Caco-2 (cell line): ENCODE results near the gene C1R. TPM values are rescaled to one million over a fixed set of nuclear protein-coding genes. Genes with fewer than 3 reads are reported as not detected.

Source experiments
- BruUV-seq: library from RNA; stranded (reverse); fragments of 400-500 nt; replicated peaks from 2 replicates; lab custom pipeline; 2021; lab: Mats Ljungman, UMichigan
- CTCF ChIA-PET: fragments of 300-600 bp; sonication (Branson Sonifier 250); formaldehyde crosslinking; loops from one replicate; lab custom pipeline; 2022; ENCODE audit warnings: antibody characterized with exemption; lab: Charles Lee
- POLR2A ChIA-PET: fragments of 300-600 bp; sonication (Branson Sonifier 250); formaldehyde crosslinking; loops from one replicate; lab custom pipeline; 2022; ENCODE audit warnings: antibody characterized with exemption; lab: Charles Lee
- DNase-seq, 2 experiments: peaks; one replicate each; pipeline versions ENCODE4 v3.0.0 to v3.0.0-alpha.2; 2020 to 2022
- H3K27me3 ChIP-seq: replicated peaks from 2 replicates; pipeline ENCODE4 v1.6.0; 2011; ENCODE audit warnings: low read length; ENCODE audit not compliant: control insufficient read depth, insufficient read depth
- H3K36me3 ChIP-seq: 2 replicates; pipeline ENCODE4 v1.5.1; 2011; ENCODE audit warnings: low read length; ENCODE audit not compliant: control insufficient read depth, insufficient read depth
- H3K4me1 ChIP-seq: fragments of 250-450 bp; sonication (Bioruptor Pico); 2 replicates; pipeline ENCODE4 v1.5.1; 2020; ENCODE audit warnings: mild to moderate bottlenecking
- H3K4me3 ChIP-seq: 2 replicates; pipeline ENCODE4 v1.5.1; 2011; ENCODE audit warnings: low read depth, mild to moderate bottlenecking, control low read depth, low read length
- H3K9me3 ChIP-seq: fragments of 250-450 bp; sonication (Bioruptor Pico); 2 replicates; pipeline ENCODE4 v1.5.1; 2020; ENCODE audit warnings: mild to moderate bottlenecking, moderate library complexity
- H3K27ac Mint-ChIP-seq: one replicate; pipeline ENCODE4 v1.8.0; 2022; ENCODE audit warnings: mixed read lengths; ENCODE audit not compliant: unreplicated experiment
- H3K27me3 Mint-ChIP-seq: one replicate; pipeline ENCODE4 v1.8.0; 2022; ENCODE audit warnings: mixed read lengths; ENCODE audit not compliant: insufficient read depth, unreplicated experiment
- H3K36me3 Mint-ChIP-seq: one replicate; pipeline ENCODE4 v1.8.0; 2022; ENCODE audit warnings: mild to moderate bottlenecking, mixed read lengths; ENCODE audit not compliant: insufficient read depth, unreplicated experiment
- H3K4me1 Mint-ChIP-seq: one replicate; pipeline ENCODE4 v1.8.0; 2022; ENCODE audit warnings: low read depth, mixed read lengths; ENCODE audit not compliant: unreplicated experiment
- H3K4me3 Mint-ChIP-seq: one replicate; pipeline ENCODE4 v1.8.0; 2022; ENCODE audit warnings: mild to moderate bottlenecking, moderate library complexity, mixed read lengths; ENCODE audit not compliant: unreplicated experiment
- H3K9me3 Mint-ChIP-seq: one replicate; pipeline ENCODE4 v1.8.0; 2022; ENCODE audit warnings: mixed read lengths; ENCODE audit not compliant: unreplicated experiment
- CTCF ChIP-seq, 2 experiments: fragments of 200-600 bp in 1 of 2; IDR thresholded peaks; 1 replicate in 1 of 2; 2 replicates in 1 of 2; pipeline versions ENCODE4 v1.5.1 to v1.8.0; 2011 to 2022; ENCODE audit warnings: antibody characterized with exemption in 1 of 2, control low read depth in 1 of 2, inconsistent platforms in 1 of 2, low read depth in 1 of 2, low read length in 1 of 2, mild to moderate bottlenecking in 1 of 2, moderate library complexity in 1 of 2; ENCODE audit not compliant: insufficient read depth in 1 of 2, severe bottlenecking in 1 of 2, unreplicated experiment in 1 of 2
- intact Hi-C: fragments of 100-400 bp; cut with micrococcal nuclease; formaldehyde crosslinking; loops from one replicate; pipeline ENCODE4 v1.10.0; 2022; ENCODE audit not compliant: unreplicated experiment
- total RNA-seq: library from RNA; stranded (reverse); gene quantifications from 2 replicates; pipeline ENCODE4 v1.2.3, GENCODE V29; 2022

Gene C1R
- total RNA-seq, 1 experiment from 2014 or later, result 3.9 TPM

GRCh38 chr12:7116196-7116595, 24.0 kb upstream of the C1R start:
- H3K27ac Mint-ChIP-seq, result no peak overlapping the region
- Histone ChIP-seq H3K4me1 (no peaks in the 10 kb centered on the region), H3K4me3 (no peak overlapping the region), H3K36me3 (no peaks in the 10 kb centered on the region; the same call in 1 of the 2 replicates), H3K9me3 (no peaks in the 10 kb centered on the region), H3K27me3 (no peaks in the 10 kb centered on the region)
- H3K4me1 Mint-ChIP-seq, result no peaks in the 10 kb centered on the region
- POLR2A ChIA-PET, result no interaction called here
- intact Hi-C loops, result no loop called here
- peak in 1 of 2 experiments; percentile 8 for DNase-seq
- TF ChIP-seq CTCF (IDR thresholded peaks at IDR 0.05; ENCODE audit: insufficient read depth in 1 of 2, low read depth in 1 of 2, low read length in 1 of 2, severe bottlenecking in 1 of 2, unreplicated experiment in 1 of 2), result no peak
- no peaks in the 10 kb centered on the region for H3K9me3 Mint-ChIP-seq
- no peaks in the 10 kb centered on the region for H3K36me3 Mint-ChIP-seq
- no peak overlapping the region for H3K4me3 Mint-ChIP-seq
- no TSS peak for BruUV-seq
- CTCF ChIA-PET, result no interaction called here
- no peaks in the 10 kb centered on the region for H3K27me3 Mint-ChIP-seq

- TF ChIP-seq CTCF (IDR thresholded peaks at IDR 0.05; ENCODE audit: insufficient read depth in 1 of 2, low read depth in 1 of 2, low read length in 1 of 2, severe bottlenecking in 1 of 2, unreplicated experiment in 1 of 2), result no peak
- no peaks in the 10 kb centered on the region for H3K36me3 Mint-ChIP-seq
- Histone ChIP-seq H3K27me3 (no peaks in the 10 kb centered on the region), H3K4me1 (no peaks in the 10 kb centered on the region), H3K4me3 (no peak overlapping the region), H3K36me3 (peaks cover 1% of the 10 kb centered on the region; the same call in 1 of the 2 replicates), H3K9me3 (no peaks in the 10 kb centered on the region)
- ChIA-PET CTCF (no interaction called here), POLR2A (no interaction called here)
- intact Hi-C loops, result no loop called here
- BruUV-seq, result no TSS peak
- no peaks in the 10 kb centered on the region for H3K27me3 Mint-ChIP-seq
- H3K4me3 Mint-ChIP-seq, result no peak overlapping the region
- DNase-seq, result no peak
- H3K9me3 Mint-ChIP-seq, result no peaks in the 10 kb centered on the region
- H3K27ac Mint-ChIP-seq, result no peak overlapping the region
- no peaks in the 10 kb centered on the region for H3K4me1 Mint-ChIP-seq
Observed at GRCh38 chr12:7114851-7115250, 22.6 kb upstream of the C1R start.

- Histone ChIP-seq H3K4me3 (no peak overlapping the region), H3K27me3 (no peaks in the 10 kb centered on the region), H3K4me1 (no peaks in the 10 kb centered on the region), H3K9me3 (no peaks in the 10 kb centered on the region), H3K36me3 (peaks cover 1% of the 10 kb centered on the region; the same call in 1 of the 2 replicates)
- intact Hi-C loops, result no loop called here
- H3K36me3 Mint-ChIP-seq, result peaks cover 2% of the 10 kb centered on the region
- H3K27me3 Mint-ChIP-seq, result no peaks in the 10 kb centered on the region
- H3K27ac Mint-ChIP-seq, result no peak overlapping the region
- H3K9me3 Mint-ChIP-seq, result no peaks in the 10 kb centered on the region
- TF ChIP-seq CTCF (IDR thresholded peaks at IDR 0.05; ENCODE audit: insufficient read depth in 1 of 2, low read depth in 1 of 2, low read length in 1 of 2, severe bottlenecking in 1 of 2, unreplicated experiment in 1 of 2), result no peak
- H3K4me3 Mint-ChIP-seq, result no peak overlapping the region
- BruUV-seq, result no TSS peak
- DNase-seq, result peak in 1 of 2 experiments; percentile 27
- peaks cover 6% of the 10 kb centered on the region for H3K4me1 Mint-ChIP-seq
- ChIA-PET CTCF (interaction anchor here (0.5 to 2.3 kb wide), 7 partner anchors 30 to 170 kb away, joined by 3 to 24 read pairs (median 5); partner anchors contain the start of genes C12orf57 and RNU7-1), POLR2A (no interaction called here)
Observed at GRCh38 chr12:7114008-7114407, 21.8 kb upstream of the C1R start.
